ENCODE measurements around the gene ATP10A.

GRCh38 chr15:25848325-25848724, 14.8 kb downstream of the ATP10A start:
- no peak for TF ChIP-seq POLR2AphosphoS5 (IDR thresholded peaks at IDR 0.05; ENCODE audit: low read depth, low read length)
- TF ChIP-seq POLR2A (IDR thresholded peaks at IDR 0.05; ENCODE audit: low read depth, low read length): no peak
- no peak for TF ChIP-seq TAF1 (IDR thresholded peaks at IDR 0.05; ENCODE audit: low read depth, low read length)
- TF ChIP-seq POU2F2 (IDR thresholded peaks at IDR 0.05; ENCODE audit: low read depth, low read length): no peak
